DOHH2 (cell line): ENCODE data around the gene TIRAP.

ENCODE experiments used
- H3F3A ChIP-seq: fragments of 200-600 bp; sonication (generic), shearing (Covaris generic); 2 replicates; pipeline ENCODE4 v1.6.0; 2016; ENCODE audit warnings: antibody characterized with exemption, mild to moderate bottlenecking; ENCODE audit not compliant: control insufficient read depth, insufficient read depth
- H3K27ac ChIP-seq: fragments of 200-600 bp; sonication (generic); 2 replicates; pipeline ENCODE4 v1.5.1; 2014; ENCODE audit warnings: low read depth, mild to moderate bottlenecking, low read length, moderate library complexity
- H3K27me3 ChIP-seq: fragments of 200-600 bp; sonication (generic); 2 replicates; pipeline ENCODE4 v1.6.1; 2014; ENCODE audit warnings: mild to moderate bottlenecking, low read length, mixed read lengths; ENCODE audit not compliant: control insufficient read depth
- H3K36me3 ChIP-seq: fragments of 200-600 bp; sonication (generic); 2 replicates; pipeline ENCODE4 v1.6.1; 2014; ENCODE audit warnings: mild to moderate bottlenecking, low read length, moderate library complexity, mixed read lengths; ENCODE audit not compliant: control insufficient read depth
- H3K4me1 ChIP-seq: fragments of 200-600 bp; sonication (generic); 2 replicates; pipeline ENCODE4 v1.6.1; 2014; ENCODE audit warnings: mild to moderate bottlenecking, low read length, mixed read lengths; ENCODE audit not compliant: control insufficient read depth
- H3K4me2 ChIP-seq: fragments of 200-600 bp; sonication (generic); 2 replicates; pipeline ENCODE4 v1.6.0; 2014; ENCODE audit warnings: mild to moderate bottlenecking, low read length, moderate library complexity
- H3K4me3 ChIP-seq: fragments of 200-600 bp; sonication (generic); 2 replicates; pipeline ENCODE4 v1.5.1; 2014; ENCODE audit warnings: mild to moderate bottlenecking, low read length, mixed read lengths
- H3K79me2 ChIP-seq: fragments of 200-600 bp; sonication (generic); 2 replicates; pipeline ENCODE4 v1.6.1; 2014; ENCODE audit warnings: mild to moderate bottlenecking, low read length, mixed read lengths; ENCODE audit not compliant: control insufficient read depth
- H3K9me2 ChIP-seq: fragments of 200-600 bp; sonication (generic); replicated peaks from 2 replicates; pipeline ENCODE4 v1.6.1; 2014; ENCODE audit warnings: mild to moderate bottlenecking, low read length, mixed read lengths; ENCODE audit not compliant: control insufficient read depth
- H3K9me3 ChIP-seq: fragments of 200-600 bp; sonication (generic); 2 replicates; pipeline ENCODE4 v1.6.1; 2014; ENCODE audit warnings: antibody characterized with exemption, low read length, mixed read lengths; ENCODE audit not compliant: control insufficient read depth, insufficient read depth
- H4K20me1 ChIP-seq: fragments of 200-600 bp; sonication (generic); 2 replicates; pipeline ENCODE4 v1.6.0; 2014; ENCODE audit warnings: low read depth, mild to moderate bottlenecking, antibody characterized with exemption, low read length, moderate library complexity; ENCODE audit not compliant: control insufficient read depth, insufficient read depth
- CTCF ChIP-seq: fragments of 200-600 bp; sonication (generic); IDR thresholded peaks from one replicate; pipeline ENCODE4 v1.5.1; 2014; ENCODE audit warnings: antibody characterized with exemption, mild to moderate bottlenecking, low read depth, low read length; ENCODE audit not compliant: poor library complexity, severe bottlenecking
- EZH2phosphoT487 ChIP-seq: fragments of 200-600 bp; sonication (generic); IDR thresholded peaks from 2 replicates; pipeline ENCODE4 v1.6.1; 2017; ENCODE audit warnings: borderline replicate concordance, mild to moderate bottlenecking, antibody characterized with exemption, low read length, moderate library complexity, mixed read lengths

The TIRAP gene

GRCh38 chr11:126332221-126332711, 49.4 kb downstream of the TIRAP start:
- Histone ChIP-seq H3K4me2 (no peak overlapping the region), H3F3A (no peaks in the 10 kb centered on the region), H3K9me2 (no peaks in the 10 kb centered on the region), H3K79me2 (no peaks in the 10 kb centered on the region), H3K27me3 (no peaks in the 10 kb centered on the region), H3K9me3 (no peaks in the 10 kb centered on the region), H3K4me1 (no peaks in the 10 kb centered on the region), H3K36me3 (peaks cover 16% of the 10 kb centered on the region), H4K20me1 (no peaks in the 10 kb centered on the region), H3K4me3 (no peak overlapping the region), H3K27ac (no peak overlapping the region)
- no peak for TF ChIP-seq CTCF
- no peak for TF ChIP-seq EZH2phosphoT487

GRCh38 chr11:126333142-126333541, 50.2 kb downstream of the TIRAP start:
- Histone ChIP-seq H3K9me3 (no peaks in the 10 kb centered on the region), H4K20me1 (no peaks in the 10 kb centered on the region), H3K4me3 (no peak overlapping the region), H3K36me3 (peaks cover 17% of the 10 kb centered on the region), H3K27me3 (no peaks in the 10 kb centered on the region), H3K9me2 (no peaks in the 10 kb centered on the region), H3K27ac (no peak overlapping the region), H3K4me1 (no peaks in the 10 kb centered on the region), H3F3A (no peaks in the 10 kb centered on the region), H3K4me2 (no peak overlapping the region), H3K79me2 (no peaks in the 10 kb centered on the region)
- TF ChIP-seq EZH2phosphoT487 (no peak), CTCF (no peak)

GRCh38 chr11:126334659-126335462, 52.0 kb downstream of the TIRAP start:
- Histone ChIP-seq H3K9me3 (no peaks in the 10 kb centered on the region), H3K36me3 (peaks cover 31% of the 10 kb centered on the region), H3K4me3 (no peak overlapping the region), H3K9me2 (no peaks in the 10 kb centered on the region), H3F3A (no peaks in the 10 kb centered on the region), H3K27ac (no peak overlapping the region), H3K79me2 (no peaks in the 10 kb centered on the region), H3K27me3 (no peaks in the 10 kb centered on the region), H4K20me1 (no peaks in the 10 kb centered on the region), H3K4me2 (no peak overlapping the region), H3K4me1 (no peaks in the 10 kb centered on the region)
- TF ChIP-seq CTCF (no peak), EZH2phosphoT487 (no peak)
